SKM-1 treated with dmso at 0.1 percent for 144 hours (cell line): Measurements from ENCODE around the gene GOLGA6L10.
"Not testable (repeated sequence)": the region's sequence is repeated elsewhere in the genome, so short reads cannot be mapped to it uniquely, and the experiment has no call there.

Experiments used
- DNase-seq: peaks from one replicate; lab custom pipeline; 2025; ENCODE audit not compliant: unreplicated experiment; lab: John Stamatoyannopoulos, UW

Gene GOLGA6L10

GRCh38 chr15:82349375-82349774, at the start of gene GOLGA6L10:
Gene GOLGA6L10 (minus strand): TSS chr15:82349475. CDS start chr15:82349375, 100 bp downstream.
- DNase-seq = not testable (repeated sequence)

DNA sequence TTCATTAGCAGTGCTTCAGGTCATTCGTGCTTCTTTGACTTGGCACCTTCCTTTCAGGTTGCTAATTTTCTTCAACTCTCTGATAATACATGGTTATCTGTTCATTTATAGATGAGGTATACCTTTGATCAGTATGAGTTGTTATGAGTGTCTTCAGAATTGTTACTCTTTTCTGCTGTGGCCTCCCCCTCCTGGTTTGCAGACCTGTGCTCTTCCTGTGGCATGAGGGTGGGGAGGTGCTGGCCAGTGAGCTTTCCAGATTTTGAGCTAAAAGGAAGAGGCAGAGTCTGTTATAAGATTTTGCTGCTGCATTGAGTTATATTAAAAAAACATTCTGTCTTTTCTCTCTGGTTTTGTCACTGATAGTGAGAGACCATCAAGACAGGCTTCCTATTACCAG, 49.5 kb upstream of the GOLGA6L10 start:
- no peak for DNase-seq

DNA sequence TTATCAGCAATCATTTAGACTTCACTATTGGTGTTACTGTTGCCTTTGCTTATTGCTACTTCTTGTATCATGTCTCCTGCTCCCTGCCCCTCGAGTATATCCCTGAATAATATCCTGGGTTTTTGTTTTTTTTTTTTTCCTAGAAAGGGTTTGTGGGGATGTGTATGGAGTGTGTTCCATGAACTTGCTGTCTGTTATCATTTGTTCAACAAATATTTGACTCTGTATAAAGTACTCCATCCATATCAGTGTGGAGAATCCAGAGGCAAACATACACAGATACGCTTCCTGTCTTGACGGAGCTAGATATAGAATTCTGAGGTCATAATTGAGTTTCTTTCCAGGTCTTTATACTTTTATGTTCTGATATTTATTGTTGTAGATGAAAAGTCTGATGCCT, 48.5 kb upstream of the GOLGA6L10 start:
- no peak for DNase-seq

GRCh38 chr15:82395788-82396187, 46.5 kb upstream of the GOLGA6L10 start:
- not testable (repeated sequence) for DNase-seq

- no peak for DNase-seq
Observed at GRCh38 chr15:82393671-82394070, 44.4 kb upstream of the GOLGA6L10 start.

- DNase-seq = not testable (repeated sequence)
Observed at GRCh38 chr15:82392077-82392476, 42.8 kb upstream of the GOLGA6L10 start.

DNA sequence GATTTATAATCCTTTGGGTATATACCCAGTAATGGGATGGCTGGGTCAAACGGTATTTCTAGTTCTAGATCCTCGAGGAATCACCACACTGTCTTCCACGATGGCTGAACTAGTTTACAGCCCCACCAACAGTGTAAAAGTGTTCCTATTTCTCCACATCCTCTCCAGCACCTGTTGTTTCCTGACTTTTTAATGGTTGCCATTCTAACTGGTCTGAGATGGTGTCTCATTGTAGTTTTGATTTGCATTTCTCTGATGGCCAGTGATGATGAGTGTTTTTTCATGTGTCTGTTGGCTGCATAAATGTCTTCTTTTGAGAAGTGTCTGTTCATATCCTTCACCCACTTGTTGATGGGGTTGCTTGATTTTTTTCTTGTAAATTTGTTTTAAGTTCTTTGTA, 40.9 kb upstream of the GOLGA6L10 start:
- not testable (repeated sequence) for DNase-seq

DNA sequence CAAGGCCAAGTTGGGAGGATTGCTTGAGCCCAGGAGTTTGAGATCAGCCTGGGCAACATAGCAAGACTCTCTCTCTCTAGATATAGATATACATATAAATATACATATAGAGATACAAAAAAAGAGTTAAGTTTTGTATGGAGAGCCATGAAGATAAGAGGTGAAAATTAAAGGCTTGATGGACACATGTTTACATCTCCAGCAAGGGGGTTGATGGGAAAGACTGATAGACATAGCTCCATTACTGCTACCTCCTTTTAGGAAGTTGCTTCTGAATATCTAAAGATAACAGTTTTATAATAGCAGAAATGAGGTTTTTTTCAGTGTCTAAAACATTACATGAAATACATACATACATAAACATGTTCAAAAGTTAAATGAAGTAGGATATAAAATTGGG, 37.9 kb upstream of the GOLGA6L10 start:
- DNase-seq = not testable (repeated sequence)

DNA sequence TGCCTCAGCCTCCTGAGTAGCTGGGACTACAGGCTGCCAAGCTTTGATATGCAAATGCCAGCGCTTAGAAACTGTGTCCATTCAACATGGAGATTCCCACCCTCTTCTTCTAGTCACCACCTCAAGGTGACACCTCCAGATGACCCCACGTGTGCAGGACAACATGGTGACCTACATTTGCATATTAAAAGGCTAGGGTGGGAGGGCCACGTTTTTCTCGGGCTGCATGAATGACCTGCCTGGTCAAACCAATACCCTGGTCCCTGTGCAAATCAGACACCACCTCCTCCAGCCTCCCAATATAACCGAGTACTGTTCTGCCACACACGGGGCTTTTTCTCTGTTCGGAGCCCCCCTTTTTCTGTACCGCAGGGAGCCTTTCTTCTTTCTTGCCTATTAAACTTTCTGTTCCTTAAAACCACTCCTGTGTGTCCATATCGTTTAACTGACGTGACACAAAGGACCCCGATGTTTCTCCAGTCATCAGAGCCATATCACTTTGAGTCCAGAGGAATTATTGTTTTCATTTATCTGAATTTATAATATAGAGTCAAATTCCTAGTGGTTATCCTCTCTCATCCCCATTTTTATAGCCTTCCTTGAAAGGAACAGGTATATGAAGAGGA, 32.2 kb upstream of the GOLGA6L10 start:
- not testable (repeated sequence) for DNase-seq

- not testable (repeated sequence) for DNase-seq
Observed at GRCh38 chr15:82379552-82379951, 30.3 kb upstream of the GOLGA6L10 start.

DNA sequence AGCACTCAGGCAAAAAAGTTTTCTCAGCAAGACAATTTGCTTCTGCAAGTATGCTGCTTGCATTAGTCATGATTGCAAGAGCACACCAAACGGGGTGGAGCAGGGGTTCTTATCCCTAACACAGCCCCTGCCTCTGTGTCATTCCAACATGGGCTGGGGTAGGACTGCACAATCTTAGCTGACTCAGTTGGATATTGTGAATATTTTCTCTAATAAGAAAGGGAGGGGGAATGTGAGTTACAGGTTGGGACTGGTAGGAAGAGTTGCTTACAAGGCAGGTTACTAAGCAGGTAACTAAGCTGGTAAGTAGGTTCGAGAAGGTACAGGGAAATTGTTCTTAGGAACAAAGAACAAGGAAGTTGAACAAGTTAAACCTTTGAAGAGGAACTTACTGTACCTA, 24.4 kb upstream of the GOLGA6L10 start:
- not testable (repeated sequence) for DNase-seq

- DNase-seq = no peak
Observed at GRCh38 chr15:82371656-82372055, 22.4 kb upstream of the GOLGA6L10 start.

DNA sequence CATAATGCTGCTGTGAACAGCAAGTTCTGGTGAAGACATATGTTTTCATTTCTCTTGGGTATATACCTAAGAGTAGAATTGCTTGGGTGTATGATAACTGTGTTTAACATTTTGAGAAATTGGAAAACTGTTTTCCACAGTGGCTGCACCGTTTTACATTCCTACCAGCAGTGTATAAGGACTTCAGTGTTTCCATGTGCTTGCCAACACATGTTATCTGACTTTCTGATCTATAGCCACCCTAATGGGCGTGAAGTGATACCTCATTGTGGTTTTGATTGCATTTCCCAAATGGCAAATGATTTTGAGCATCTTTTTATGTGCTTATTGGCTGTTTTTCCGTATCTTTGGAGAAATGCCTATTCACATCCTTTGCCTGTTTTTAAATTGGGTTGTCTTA, 18.5 kb upstream of the GOLGA6L10 start:
- DNase-seq = not testable (repeated sequence)

- not testable (repeated sequence) for DNase-seq
Observed at GRCh38 chr15:82365692-82366323, 16.5 kb upstream of the GOLGA6L10 start.

DNA sequence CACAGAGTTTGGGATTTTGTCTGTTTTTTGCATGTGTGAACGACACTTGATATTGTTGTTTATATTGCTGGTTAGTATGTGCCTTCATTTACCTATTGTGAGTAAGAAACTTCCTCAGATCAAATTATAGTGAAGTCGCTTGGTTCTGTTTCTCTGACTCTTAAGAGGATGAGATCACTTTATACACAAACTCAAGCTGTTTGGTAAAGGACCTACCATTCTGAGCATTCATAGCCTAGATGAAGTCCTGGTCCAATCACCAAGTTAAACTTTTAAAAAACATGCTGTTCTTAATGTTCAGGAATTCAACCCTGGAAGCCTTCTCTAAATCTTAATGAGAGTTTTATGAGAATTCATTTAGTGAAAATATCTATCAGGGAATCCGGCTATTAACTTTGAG, 15.3 kb upstream of the GOLGA6L10 start:
- DNase-seq = not testable (repeated sequence)

DNA sequence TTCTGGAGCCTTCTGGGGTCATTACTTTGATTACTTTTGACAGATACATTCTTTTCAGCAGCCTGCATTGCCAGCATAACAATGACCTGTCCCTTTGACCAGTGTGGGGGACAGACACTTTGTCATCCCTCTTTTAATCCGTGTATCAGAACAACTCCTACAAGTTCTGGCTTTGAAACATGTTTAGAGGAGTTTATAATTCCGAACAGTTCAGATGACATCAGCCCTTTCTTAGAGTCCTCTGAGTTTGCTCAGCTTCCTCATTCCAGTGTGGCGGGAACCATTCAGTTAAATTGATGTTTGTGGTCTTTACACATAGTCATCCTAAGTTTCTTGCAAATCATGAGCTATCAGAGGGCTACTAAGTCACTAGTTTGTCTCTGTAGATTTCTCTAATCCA, 13.5 kb upstream of the GOLGA6L10 start:
- not testable (repeated sequence) for DNase-seq

- not testable (repeated sequence) for DNase-seq
Observed at GRCh38 chr15:82360618-82361017, 11.3 kb upstream of the GOLGA6L10 start.

- not testable (repeated sequence) for DNase-seq
Observed at GRCh38 chr15:82355055-82355454, 5.8 kb upstream of the GOLGA6L10 start.

GRCh38 chr15:82354546-82354945, 5.3 kb upstream of the GOLGA6L10 start:
- not testable (repeated sequence) for DNase-seq

- not testable (repeated sequence) for DNase-seq
Observed at GRCh38 chr15:82347645-82348044, 1.6 kb downstream of the GOLGA6L10 start.

- DNase-seq = not testable (repeated sequence)
Observed at GRCh38 chr15:82345176-82345575, 4.1 kb downstream of the GOLGA6L10 start.

DNA sequence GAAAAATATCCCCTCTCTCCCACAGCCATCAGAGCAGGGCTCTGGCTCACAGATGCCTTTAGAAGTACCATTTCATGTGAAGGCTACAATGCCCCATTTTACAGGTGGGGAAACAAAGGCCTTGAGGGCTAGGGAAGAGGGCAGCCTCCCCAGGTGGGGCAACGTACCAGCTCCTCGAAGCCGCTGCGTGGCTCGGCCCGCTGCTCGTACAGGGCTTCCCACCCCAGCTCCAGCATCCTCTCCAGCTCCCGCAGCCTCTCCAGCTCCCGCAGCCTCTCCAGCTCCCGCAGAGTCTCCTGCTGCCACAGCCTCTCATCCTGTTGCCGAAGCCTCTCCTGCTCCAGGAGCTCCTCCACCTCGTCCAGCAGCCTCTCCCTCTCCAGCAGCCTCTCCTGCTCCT, 4.9 kb downstream of the GOLGA6L10 start:
- DNase-seq = not testable (repeated sequence)

- DNase-seq = not testable (repeated sequence)
Observed at GRCh38 chr15:82343851-82344250, 5.4 kb downstream of the GOLGA6L10 start.
